ENCODE measurements around the gene KIF26A.

DNA sequence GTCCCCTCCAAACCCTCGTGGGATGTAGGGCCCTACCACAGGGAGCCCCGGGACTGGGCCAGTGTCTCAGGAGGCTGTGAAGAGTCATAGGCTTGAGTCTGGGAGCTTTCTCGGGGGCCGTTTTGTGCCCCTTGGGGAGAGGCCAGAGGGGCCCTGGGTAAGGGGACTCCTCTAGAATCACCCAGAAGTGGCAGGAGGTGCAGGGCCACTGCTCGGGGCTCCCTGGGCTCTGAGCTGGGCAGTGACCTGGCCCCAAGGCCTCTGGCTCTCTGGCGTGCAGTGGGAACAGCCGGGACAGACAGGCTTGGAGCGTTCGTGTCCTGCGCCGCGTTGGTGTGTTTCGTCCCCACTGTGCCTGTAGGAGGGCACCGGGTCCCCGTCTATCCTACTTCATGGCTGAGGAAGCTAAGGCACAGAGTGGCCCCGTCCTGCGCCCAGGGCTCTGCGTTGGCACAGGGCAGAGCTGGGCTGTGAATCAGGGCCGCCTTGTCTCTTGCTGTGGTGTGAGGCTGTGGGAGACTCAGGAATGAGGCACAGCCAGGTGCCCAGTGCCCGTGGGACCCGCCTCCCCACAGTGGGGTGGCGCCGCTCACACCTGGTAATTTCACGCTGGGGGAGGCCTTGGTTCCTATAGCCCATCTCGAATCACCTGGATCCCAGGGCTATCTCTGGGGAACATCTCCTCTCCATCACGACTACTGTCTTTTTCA, 23.8 kb upstream of the KIF26A start:
- TF ChIP-seq, protein P1, sequence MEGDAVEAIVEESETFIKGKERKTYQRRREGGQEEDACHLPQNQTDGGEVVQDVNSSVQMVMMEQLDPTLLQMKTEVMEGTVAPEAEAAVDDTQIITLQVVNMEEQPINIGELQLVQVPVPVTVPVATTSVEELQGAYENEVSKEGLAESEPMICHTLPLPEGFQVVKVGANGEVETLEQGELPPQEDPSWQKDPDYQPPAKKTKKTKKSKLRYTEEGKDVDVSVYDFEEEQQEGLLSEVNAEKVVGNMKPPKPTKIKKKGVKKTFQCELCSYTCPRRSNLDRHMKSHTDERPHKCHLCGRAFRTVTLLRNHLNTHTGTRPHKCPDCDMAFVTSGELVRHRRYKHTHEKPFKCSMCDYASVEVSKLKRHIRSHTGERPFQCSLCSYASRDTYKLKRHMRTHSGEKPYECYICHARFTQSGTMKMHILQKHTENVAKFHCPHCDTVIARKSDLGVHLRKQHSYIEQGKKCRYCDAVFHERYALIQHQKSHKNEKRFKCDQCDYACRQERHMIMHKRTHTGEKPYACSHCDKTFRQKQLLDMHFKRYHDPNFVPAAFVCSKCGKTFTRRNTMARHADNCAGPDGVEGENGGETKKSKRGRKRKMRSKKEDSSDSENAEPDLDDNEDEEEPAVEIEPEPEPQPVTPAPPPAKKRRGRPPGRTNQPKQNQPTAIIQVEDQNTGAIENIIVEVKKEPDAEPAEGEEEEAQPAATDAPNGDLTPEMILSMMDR (IDR thresholded peaks at IDR 0.05; ENCODE audit: low read length), result no peak
- TF ChIP-seq EZH2 (IDR thresholded peaks at IDR 0.05; ENCODE audit: borderline replicate concordance, low read length), result no peak

Measured in OCI-LY1 (cell line).